IMR-90 (cell line): ENCODE data around the gene GOSR1. TPM values are rescaled to one million over a fixed set of nuclear protein-coding genes. Genes with fewer than 3 reads are reported as not detected.

ENCODE experiments used
- ATAC-seq: fragments of 200-7000 bp; cut with Tn5 transposase; 2 replicates; pipeline ENCODE4 v1.9.1; 2020; ENCODE audit warnings: low read depth, mild to moderate bottlenecking, moderate library complexity
- BruUV-seq: library from RNA; stranded (reverse); fragments of 400-500 nt; replicated peaks from 2 replicates; lab custom pipeline; 2021; lab: Mats Ljungman, UMichigan
- CTCF ChIA-PET: fragments of 300-600 bp; formaldehyde crosslinking; extraction: SDS; loops from one replicate; lab custom pipeline; 2021; ENCODE audit warnings: antibody characterized with exemption; lab: Yijun Ruan, JAX
- POLR2A ChIA-PET: fragments of 300-600 bp; sonication (Branson Sonifier 250); formaldehyde crosslinking; loops from one replicate; lab custom pipeline; 2022; ENCODE audit warnings: antibody characterized with exemption; ENCODE audit not compliant: unreplicated experiment; lab: Charles Lee
- DNase-seq: peaks from one replicate; pipeline ENCODE4 v3.0.0; 2013
- H2AFZ ChIP-seq: replicated peaks from 2 replicates; pipeline ENCODE3; 2013; ENCODE audit warnings: low read length, mild to moderate bottlenecking; ENCODE audit not compliant: poor library complexity
- H2AK5ac ChIP-seq: 2 replicates; pipeline ENCODE4 v1.6.1; 2013; ENCODE audit warnings: low read depth, low read length, inconsistent platforms
- H2AK9ac ChIP-seq: replicated peaks from 2 replicates; pipeline ENCODE3; 2013; ENCODE audit warnings: mild to moderate bottlenecking, low read depth, low read length, moderate library complexity; ENCODE audit not compliant: poor library complexity
- H2BK120ac ChIP-seq: 2 replicates; pipeline ENCODE4 v1.6.1; 2013; ENCODE audit warnings: low read depth, low read length, inconsistent platforms
- H2BK15ac ChIP-seq: 3 replicates; pipeline ENCODE4 v1.6.1; 2013; ENCODE audit warnings: low read depth, low read length, inconsistent platforms
- H2BK20ac ChIP-seq: 2 replicates; pipeline ENCODE4 v1.6.1; 2013; ENCODE audit warnings: low read depth, mild to moderate bottlenecking, inconsistent platforms, low read length, moderate library complexity
- H2BK5ac ChIP-seq: 2 replicates; pipeline ENCODE4 v1.6.1; 2013; ENCODE audit warnings: mild to moderate bottlenecking, low read depth, low read length, inconsistent platforms; ENCODE audit not compliant: poor library complexity, severe bottlenecking
- H3K14ac ChIP-seq: replicated peaks from 2 replicates; pipeline ENCODE4 v1.6.1; 2013; ENCODE audit warnings: low read depth, low read length, inconsistent platforms
- H3K18ac ChIP-seq: 2 replicates; pipeline ENCODE4 v1.6.1; 2013; ENCODE audit warnings: low read depth, low read length, control low read depth
- H3K23ac ChIP-seq: 2 replicates; pipeline ENCODE4 v1.6.1; 2013; ENCODE audit warnings: low read depth, low read length, inconsistent platforms
- H3K27ac ChIP-seq: 2 replicates; pipeline ENCODE4 v1.5.1; 2013; ENCODE audit warnings: mild to moderate bottlenecking, control low read depth, low read length; ENCODE audit not compliant: insufficient read depth
- H3K27me3 ChIP-seq: 2 replicates; pipeline ENCODE4 v1.6.1; 2013; ENCODE audit warnings: low read length; ENCODE audit not compliant: control insufficient read depth, insufficient read depth
- H3K36me3 ChIP-seq: 2 replicates; pipeline ENCODE4 v1.6.1; 2013; ENCODE audit warnings: low read length, mixed read lengths; ENCODE audit not compliant: control insufficient read depth, insufficient read depth
- H3K4ac ChIP-seq: 2 replicates; pipeline ENCODE4 v1.6.1; 2013; ENCODE audit warnings: low read depth, low read length, inconsistent platforms
- H3K4me1 ChIP-seq: 2 replicates; pipeline ENCODE4 v1.6.1; 2013; ENCODE audit warnings: low read length, mixed read lengths; ENCODE audit not compliant: control insufficient read depth, insufficient read depth
- H3K4me2 ChIP-seq: 2 replicates; pipeline ENCODE4 v1.6.1; 2013; ENCODE audit warnings: low read depth, mild to moderate bottlenecking, control low read depth, low read length, moderate library complexity
- H3K4me3 ChIP-seq: 2 replicates; pipeline ENCODE4 v1.5.1; 2013; ENCODE audit warnings: low read depth, mild to moderate bottlenecking, control low read depth, low read length, moderate library complexity; ENCODE audit not compliant: insufficient read depth
- H3K56ac ChIP-seq: 2 replicates; pipeline ENCODE4 v1.6.1; 2013; ENCODE audit warnings: low read length, inconsistent platforms; ENCODE audit not compliant: insufficient read depth; ENCODE audit errors: extremely low read depth
- H3K79me1 ChIP-seq, 2 experiments: 2 replicates each; pipeline ENCODE4 v1.6.1; 2013; ENCODE audit warnings: low read length in 2 of 2, inconsistent platforms in 1 of 2, low read depth in 1 of 2
- H3K9ac ChIP-seq: 2 replicates; pipeline ENCODE4 v1.6.1; 2013; ENCODE audit warnings: low read depth, low read length, control low read depth
- H3K9me1 ChIP-seq: 2 replicates; pipeline ENCODE4 v1.6.1; 2013; ENCODE audit warnings: low read length, inconsistent platforms; ENCODE audit not compliant: insufficient read depth
- H3K9me3 ChIP-seq: 2 replicates; pipeline ENCODE4 v1.6.1; 2013; ENCODE audit warnings: low read length; ENCODE audit not compliant: control insufficient read depth, insufficient read depth
- H4K20me1 ChIP-seq: 2 replicates; pipeline ENCODE4 v1.6.1; 2013; ENCODE audit warnings: low read length, inconsistent platforms; ENCODE audit not compliant: insufficient read depth
- H4K5ac ChIP-seq: 2 replicates; pipeline ENCODE4 v1.6.1; 2013; ENCODE audit warnings: mild to moderate bottlenecking, low read depth, low read length, control low read depth
- H4K8ac ChIP-seq, 2 experiments: 2 replicates each; pipeline ENCODE4 v1.6.1; 2013; ENCODE audit warnings: low read depth in 2 of 2, low read length in 2 of 2, control low read depth in 1 of 2, inconsistent platforms in 1 of 2
- H4K91ac ChIP-seq: 2 replicates; pipeline ENCODE4 v1.6.1; 2013; ENCODE audit warnings: low read depth, low read length, inconsistent platforms; ENCODE audit not compliant: insufficient read depth
- BHLHE40 ChIP-seq: fragments of 150-350 bp; IDR thresholded peaks from 2 replicates; pipeline ENCODE4 v1.6.1; 2016; ENCODE audit warnings: mild to moderate bottlenecking, low read depth, low read length
- CEBPB ChIP-seq: IDR thresholded peaks from 2 replicates; pipeline ENCODE4 v1.6.1; 2012; ENCODE audit warnings: low read depth, low read length, improper control_type of control experiment
- CHD1 ChIP-seq: IDR thresholded peaks from 2 replicates; pipeline ENCODE4 v1.6.1; 2012; ENCODE audit warnings: low read depth, low read length, improper control_type of control experiment
- CTCF ChIP-seq: conservative IDR thresholded peaks from 2 replicates; pipeline ENCODE4 v1.5.1; 2012; ENCODE audit warnings: mild to moderate bottlenecking, low read depth, low read length, improper control_type of control experiment
- FOS ChIP-seq: fragments of 150-350 bp; IDR thresholded peaks from 2 replicates; pipeline ENCODE4 v1.6.1; 2016; ENCODE audit warnings: low read depth, low read length
- MAFK ChIP-seq: IDR thresholded peaks from 2 replicates; pipeline ENCODE4 v1.6.1; 2012; ENCODE audit warnings: low read depth, low read length, improper control_type of control experiment
- MAZ ChIP-seq: IDR thresholded peaks from 2 replicates; pipeline ENCODE4 v1.6.1; 2012; ENCODE audit warnings: low read depth, mild to moderate bottlenecking, low read length, improper control_type of control experiment, moderate library complexity, borderline replicate concordance
- MXI1 ChIP-seq: IDR thresholded peaks from 2 replicates; pipeline ENCODE4 v1.6.1; 2012; ENCODE audit warnings: low read depth, mild to moderate bottlenecking, low read length, moderate library complexity, borderline replicate concordance
- NFE2L2 ChIP-seq: fragments of 150-350 bp; IDR thresholded peaks from 2 replicates; pipeline ENCODE4 v1.6.1; 2016; ENCODE audit warnings: low read depth, mild to moderate bottlenecking, low read length
- POLR2A ChIP-seq: IDR thresholded peaks from 2 replicates; pipeline ENCODE4 v1.6.1; 2012; ENCODE audit warnings: mild to moderate bottlenecking, low read depth, low read length
- RAD21 ChIP-seq: IDR thresholded peaks from 2 replicates; pipeline ENCODE4 v1.6.1; 2012; ENCODE audit warnings: low read length, improper control_type of control experiment
- RCOR1 ChIP-seq: IDR thresholded peaks from 2 replicates; pipeline ENCODE4 v1.6.1; 2012; ENCODE audit warnings: mild to moderate bottlenecking, low read length, improper control_type of control experiment; ENCODE audit not compliant: insufficient replicate concordance
- RFX5 ChIP-seq: IDR thresholded peaks from 2 replicates; pipeline ENCODE4 v1.8.0; 2012; ENCODE audit warnings: low read depth, mild to moderate bottlenecking, low read length, moderate library complexity
- SMC3 ChIP-seq: fragments of 150-350 bp; IDR thresholded peaks from 2 replicates; pipeline ENCODE4 v1.6.1; 2016; ENCODE audit warnings: low read depth, mild to moderate bottlenecking, antibody characterized with exemption, low read length, moderate library complexity
- USF2 ChIP-seq: fragments of 150-350 bp; IDR thresholded peaks from 2 replicates; pipeline ENCODE4 v1.6.1; 2017; ENCODE audit warnings: mild to moderate bottlenecking, antibody characterized with exemption, low read length, low read depth
- dilution Hi-C: fragments of 300-500 bp; cut with HindIII; formaldehyde crosslinking; loops from one replicate; pipeline ENCODE4 v1.14.3; 2018; ENCODE audit warnings: low sequenced_read_pairs; ENCODE audit not compliant: unreplicated experiment
- in situ Hi-C: fragments of 300-500 bp; cut with MboI; formaldehyde crosslinking; loops from 3 replicates; pipeline ENCODE4 v1.14.3; 2019; ENCODE audit warnings: low sequenced_read_pairs, inconsistent platforms, mixed read lengths
- intact Hi-C: fragments of 100-400 bp; cut with micrococcal nuclease; formaldehyde crosslinking; loops from 2 replicates; pipeline ENCODE4 v1.10.0; 2022
- polyA plus RNA-seq, 3 experiments: library from polyadenylated mRNA; depleted of rRNA; stranded (reverse); fragments of >200 nt; gene quantifications; 2 replicates each; pipeline ENCODE4 v1.2.3, GENCODE V29; 2012; ENCODE audit warnings: low replicate concordance in 1 of 3
- total RNA-seq: library from RNA; depleted of rRNA; stranded (reverse); fragments of >200 nt; gene quantifications from 2 replicates; pipeline ENCODE4 v1.2.3, GENCODE V29; 2012
- TF ChIP-seq, protein P1 (sequence below): fragments of 150-350 bp; IDR thresholded peaks from 2 replicates; pipeline ENCODE4 v1.6.1; 2016; ENCODE audit warnings: low read depth, mild to moderate bottlenecking, low read length, moderate library complexity, borderline replicate concordance

The GOSR1 gene
- total and polyA plus RNA-seq, 2 of the 4 experiments (the other 2 are of a cell fraction), result 21.2 to 47.5 TPM

GRCh38 chr17:30436729-30437128, 40.5 kb upstream of the GOSR1 start:
- no peak overlapping the region for H2AK5ac ChIP-seq
- H3K56ac ChIP-seq, result no peak overlapping the region
- DNase-seq (no peak), ATAC-seq (no peak)
- ChIA-PET POLR2A (no interaction called here), CTCF (no interaction called here)
- H3K4me3 ChIP-seq, result no peak overlapping the region
- H4K20me1 ChIP-seq, result no peaks in the 10 kb centered on the region; the same call in 1 of the 2 replicates
- peaks cover 6% of the 10 kb centered on the region for H3K36me3 ChIP-seq
- H2BK15ac ChIP-seq, result no peak overlapping the region
- no peak overlapping the region for H2AFZ ChIP-seq
- H3K27ac ChIP-seq, result no peak overlapping the region
- no peak overlapping the region for H3K9ac ChIP-seq
- H3K9me1 ChIP-seq, result 0 out of 2 replicates have a peak, but pooled peaks cover 5% of the 10 kb centered on the region
- H2BK20ac ChIP-seq, result no peak overlapping the region
- H3K23ac ChIP-seq, result no peak overlapping the region
- TF ChIP-seq RCOR1 (no peak), POLR2A (no peak), CEBPB (no peak), RAD21 (no peak), MXI1 (no peak), FOS (no peak), USF2 (no peak), MAZ (no peak), BHLHE40 (no peak), RFX5 (no peak), SMC3 (no peak), MAFK (no peak), CHD1 (no peak), CTCF (no peak), NFE2L2 (no peak)
- TF ChIP-seq, protein P1, sequence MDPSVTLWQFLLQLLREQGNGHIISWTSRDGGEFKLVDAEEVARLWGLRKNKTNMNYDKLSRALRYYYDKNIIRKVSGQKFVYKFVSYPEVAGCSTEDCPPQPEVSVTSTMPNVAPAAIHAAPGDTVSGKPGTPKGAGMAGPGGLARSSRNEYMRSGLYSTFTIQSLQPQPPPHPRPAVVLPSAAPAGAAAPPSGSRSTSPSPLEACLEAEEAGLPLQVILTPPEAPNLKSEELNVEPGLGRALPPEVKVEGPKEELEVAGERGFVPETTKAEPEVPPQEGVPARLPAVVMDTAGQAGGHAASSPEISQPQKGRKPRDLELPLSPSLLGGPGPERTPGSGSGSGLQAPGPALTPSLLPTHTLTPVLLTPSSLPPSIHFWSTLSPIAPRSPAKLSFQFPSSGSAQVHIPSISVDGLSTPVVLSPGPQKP, result no peak
- H3K4me1 ChIP-seq, result no peaks in the 10 kb centered on the region
- in situ Hi-C loops (no loop called here), dilution Hi-C loops (no loop called here), intact Hi-C loops (no loop called here)
- no peak overlapping the region for H3K18ac ChIP-seq
- H3K79me1 ChIP-seq, result peaks cover 0 to 7% of the 10 kb centered on the region in 2 experiments; a peak in 2 of 4 replicates
- no TSS peak for BruUV-seq
- no peak overlapping the region for H4K5ac ChIP-seq
- H4K8ac ChIP-seq, result no peak overlapping the region
- no peak overlapping the region for H2BK5ac ChIP-seq
- H3K14ac ChIP-seq, result no peak overlapping the region
- no peak overlapping the region for H4K91ac ChIP-seq
- H3K9me3 ChIP-seq, result no peaks in the 10 kb centered on the region
- no peak overlapping the region for H3K4ac ChIP-seq
- H3K27me3 ChIP-seq, result no peaks in the 10 kb centered on the region
- H2AK9ac ChIP-seq, result no peak overlapping the region
- no peak overlapping the region for H2BK120ac ChIP-seq
- no peak overlapping the region for H3K4me2 ChIP-seq
